Measurements from ENCODE around the gene SAE1.

DNA sequence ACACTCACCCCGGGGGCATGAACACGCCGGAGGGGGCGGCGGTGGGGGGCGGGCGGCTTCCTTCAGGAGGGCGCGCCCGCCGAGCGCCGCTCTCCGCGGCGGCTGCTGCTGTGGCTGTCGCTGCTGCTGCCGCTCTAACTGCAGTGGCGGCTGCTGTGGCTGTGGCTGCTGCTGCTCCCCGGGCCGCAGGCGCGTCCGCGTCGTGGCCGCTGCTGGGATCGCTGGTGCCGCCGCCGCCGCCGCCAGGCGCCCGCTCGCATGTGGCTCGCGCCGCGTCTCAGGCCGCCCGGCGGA is 100.2 kb downstream of the SAE1 start, which contains the start of gene BBC3:
- TF ChIP-seq EZH2 (IDR thresholded peaks at IDR 0.05; ENCODE audit: borderline replicate concordance, low read length), result no peak
- TF ChIP-seq, protein P1, sequence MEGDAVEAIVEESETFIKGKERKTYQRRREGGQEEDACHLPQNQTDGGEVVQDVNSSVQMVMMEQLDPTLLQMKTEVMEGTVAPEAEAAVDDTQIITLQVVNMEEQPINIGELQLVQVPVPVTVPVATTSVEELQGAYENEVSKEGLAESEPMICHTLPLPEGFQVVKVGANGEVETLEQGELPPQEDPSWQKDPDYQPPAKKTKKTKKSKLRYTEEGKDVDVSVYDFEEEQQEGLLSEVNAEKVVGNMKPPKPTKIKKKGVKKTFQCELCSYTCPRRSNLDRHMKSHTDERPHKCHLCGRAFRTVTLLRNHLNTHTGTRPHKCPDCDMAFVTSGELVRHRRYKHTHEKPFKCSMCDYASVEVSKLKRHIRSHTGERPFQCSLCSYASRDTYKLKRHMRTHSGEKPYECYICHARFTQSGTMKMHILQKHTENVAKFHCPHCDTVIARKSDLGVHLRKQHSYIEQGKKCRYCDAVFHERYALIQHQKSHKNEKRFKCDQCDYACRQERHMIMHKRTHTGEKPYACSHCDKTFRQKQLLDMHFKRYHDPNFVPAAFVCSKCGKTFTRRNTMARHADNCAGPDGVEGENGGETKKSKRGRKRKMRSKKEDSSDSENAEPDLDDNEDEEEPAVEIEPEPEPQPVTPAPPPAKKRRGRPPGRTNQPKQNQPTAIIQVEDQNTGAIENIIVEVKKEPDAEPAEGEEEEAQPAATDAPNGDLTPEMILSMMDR (conservative IDR thresholded peaks at IDR 0.05 in 1 of 2, IDR thresholded peaks at IDR 0.05 in 1 of 2; ENCODE audit: extremely low read depth in 1 of 2, insufficient read depth in 1 of 2, low read depth in 1 of 2, low read length in 2 of 2), result no peak

All from mammary epithelial cell (primary cell).